Fibroblast of villous mesenchyme (primary cell): ENCODE measurements around the gene DMRT2. TPM values are rescaled to one million over a fixed set of nuclear protein-coding genes. Genes with fewer than 3 reads are reported as not detected.

ENCODE experiments used
- DNase-seq: peaks from one replicate; pipeline ENCODE4 v3.0.0-alpha.2; 2010; ENCODE audit warnings: low read depth
- H3K4me3 ChIP-seq: 2 replicates; pipeline ENCODE4 v1.5.1; 2011; ENCODE audit warnings: low read depth, mild to moderate bottlenecking, low read length
- total RNA-seq: library from RNA; depleted of rRNA; stranded (reverse); fragments of >200 nt; gene quantifications from 2 replicates; pipeline ENCODE4 v1.2.3, GENCODE V29; 2012
- TF ChIP-seq, protein P1 (sequence below): IDR thresholded peaks from 2 replicates; pipeline ENCODE4 v1.5.1; 2012; ENCODE audit warnings: low read depth, mild to moderate bottlenecking, low read length; ENCODE audit not compliant: insufficient read depth

The DMRT2 gene
- total RNA-seq, 1 donor, result not detected

DNA sequence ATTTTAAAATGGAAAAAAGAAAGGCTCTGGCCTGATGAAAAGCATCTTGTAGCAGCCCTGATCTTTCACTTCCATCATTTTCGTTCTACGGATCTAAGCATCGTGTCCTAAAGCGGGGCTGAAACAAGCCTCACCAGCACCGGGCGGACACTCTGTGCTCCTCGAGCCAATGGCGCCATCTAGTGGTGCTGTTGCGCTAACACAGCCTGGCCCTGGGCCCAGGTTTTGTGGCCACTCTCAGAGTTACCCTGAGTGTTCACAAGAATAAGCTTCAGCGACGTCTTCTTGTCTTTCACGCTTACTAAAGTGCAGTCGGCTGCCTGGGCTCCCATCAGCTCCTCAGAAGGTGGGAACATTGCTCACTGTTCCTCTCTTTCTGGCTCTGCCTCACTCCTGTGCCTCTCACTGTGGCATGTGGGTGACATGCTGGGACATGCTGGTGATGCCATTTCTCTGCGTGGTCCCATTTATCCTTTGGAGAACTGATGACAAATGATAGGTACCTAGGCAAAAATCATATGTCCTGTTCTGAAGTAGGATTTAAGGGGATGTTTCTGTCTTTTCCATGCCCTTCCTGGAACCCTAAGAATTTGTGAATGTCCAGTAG, 41.0 kb upstream of the DMRT2 start:
- peak; percentile 68 for DNase-seq
- H3K4me3 ChIP-seq, result no peak overlapping the region
- TF ChIP-seq, protein P1, sequence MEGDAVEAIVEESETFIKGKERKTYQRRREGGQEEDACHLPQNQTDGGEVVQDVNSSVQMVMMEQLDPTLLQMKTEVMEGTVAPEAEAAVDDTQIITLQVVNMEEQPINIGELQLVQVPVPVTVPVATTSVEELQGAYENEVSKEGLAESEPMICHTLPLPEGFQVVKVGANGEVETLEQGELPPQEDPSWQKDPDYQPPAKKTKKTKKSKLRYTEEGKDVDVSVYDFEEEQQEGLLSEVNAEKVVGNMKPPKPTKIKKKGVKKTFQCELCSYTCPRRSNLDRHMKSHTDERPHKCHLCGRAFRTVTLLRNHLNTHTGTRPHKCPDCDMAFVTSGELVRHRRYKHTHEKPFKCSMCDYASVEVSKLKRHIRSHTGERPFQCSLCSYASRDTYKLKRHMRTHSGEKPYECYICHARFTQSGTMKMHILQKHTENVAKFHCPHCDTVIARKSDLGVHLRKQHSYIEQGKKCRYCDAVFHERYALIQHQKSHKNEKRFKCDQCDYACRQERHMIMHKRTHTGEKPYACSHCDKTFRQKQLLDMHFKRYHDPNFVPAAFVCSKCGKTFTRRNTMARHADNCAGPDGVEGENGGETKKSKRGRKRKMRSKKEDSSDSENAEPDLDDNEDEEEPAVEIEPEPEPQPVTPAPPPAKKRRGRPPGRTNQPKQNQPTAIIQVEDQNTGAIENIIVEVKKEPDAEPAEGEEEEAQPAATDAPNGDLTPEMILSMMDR, result peak; percentile 93

GRCh38 chr9:1013021-1013420, 37.1 kb upstream of the DMRT2 start:
- no peak for DNase-seq
- TF ChIP-seq, protein P1, result no peak
- H3K4me3 ChIP-seq, result no peak overlapping the region

- no peak for DNase-seq
- H3K4me3 ChIP-seq, result no peak overlapping the region
- TF ChIP-seq, protein P1, result no peak
These were observed 35.9 kb upstream of the DMRT2 start for GRCh38 chr9:1014225-1014624.

DNA sequence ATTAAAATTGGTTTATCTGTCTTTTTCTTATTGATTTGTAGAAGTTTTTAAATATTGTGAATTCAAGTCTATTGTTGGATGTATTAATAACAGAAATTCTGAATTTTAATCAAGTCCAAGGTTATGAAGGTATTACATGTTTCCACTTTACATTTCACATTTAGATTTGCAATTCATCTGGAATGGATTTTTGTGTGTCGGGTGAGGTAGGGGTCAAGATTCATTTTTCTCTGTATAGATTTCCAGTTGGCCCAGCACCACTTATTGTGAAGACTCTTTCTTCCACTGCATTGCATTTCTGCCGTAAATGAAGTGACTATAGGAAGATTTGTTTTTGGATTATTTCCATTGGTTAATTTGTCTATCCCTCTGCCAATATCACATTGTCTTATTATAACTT, 35.5 kb upstream of the DMRT2 start:
- TF ChIP-seq, protein P1, result no peak
- no peak for DNase-seq
- no peak overlapping the region for H3K4me3 ChIP-seq

DNA sequence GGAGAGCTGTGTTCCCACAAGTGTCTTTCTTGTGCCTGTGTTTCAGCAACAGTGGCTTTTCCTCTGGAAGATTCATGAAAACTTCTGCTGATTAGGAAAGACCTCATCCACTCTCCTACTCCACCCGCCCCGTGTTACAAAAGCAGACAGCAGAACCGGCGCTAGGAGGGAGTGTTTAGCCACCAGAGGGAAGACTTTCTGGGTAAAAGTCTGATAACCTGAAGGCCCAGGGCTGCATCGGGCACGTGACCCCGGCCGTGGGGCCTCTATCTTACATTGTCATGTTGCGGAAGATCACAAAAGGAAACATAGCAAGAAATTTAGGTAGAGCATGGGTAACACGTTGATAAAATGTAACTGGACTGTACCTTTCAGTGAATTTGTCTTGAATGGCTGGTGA, 32.0 kb upstream of the DMRT2 start:
- TF ChIP-seq, protein P1, result peak; percentile 28
- DNase-seq, result peak; percentile 6
- H3K4me3 ChIP-seq, result no peak overlapping the region

DNA sequence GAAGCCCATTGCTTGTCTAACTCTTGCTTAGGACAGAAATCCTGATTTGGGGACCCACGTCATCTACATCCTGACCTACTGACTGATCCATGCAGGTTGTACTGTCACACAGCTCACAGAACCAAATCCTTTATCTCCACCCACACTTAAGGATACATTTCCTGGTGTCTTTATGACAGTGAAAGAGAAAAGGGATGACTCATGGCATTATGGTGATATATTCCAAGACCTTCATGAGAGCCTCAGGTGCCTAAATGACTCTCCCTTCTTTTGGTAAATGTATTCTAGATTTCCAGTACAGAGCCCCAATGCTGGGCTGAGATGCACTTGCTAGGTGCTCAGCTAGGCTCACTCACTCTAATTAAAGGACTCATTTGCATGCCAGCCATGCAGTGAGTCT, 26.0 kb upstream of the DMRT2 start:
- TF ChIP-seq, protein P1, result no peak
- DNase-seq, result no peak
- no peak overlapping the region for H3K4me3 ChIP-seq

DNA sequence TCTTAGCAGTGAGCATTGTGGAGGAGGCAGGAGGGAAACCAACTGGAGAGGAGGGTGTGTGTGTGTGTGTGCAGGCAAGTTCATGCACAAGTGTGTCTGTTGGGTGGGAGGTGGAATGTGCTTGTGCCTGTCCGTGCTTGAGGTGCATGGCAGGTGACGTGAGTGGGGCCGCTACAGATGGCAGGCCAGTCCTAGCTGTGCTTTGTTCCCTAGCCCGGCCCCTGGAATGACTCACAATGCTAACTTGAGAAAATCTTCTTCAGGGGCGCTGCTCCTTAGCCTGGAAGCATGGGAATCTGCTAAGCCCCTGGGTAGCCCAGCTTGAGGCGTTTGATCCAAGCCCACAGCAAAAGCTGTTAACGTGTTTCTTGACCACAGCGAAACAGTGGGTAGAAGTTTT, 25.0 kb upstream of the DMRT2 start:
- TF ChIP-seq, protein P1, result no peak
- H3K4me3 ChIP-seq, result no peak overlapping the region
- no peak for DNase-seq
